ENCODE data around the gene SFTA2. TPM values are rescaled to one million over a fixed set of nuclear protein-coding genes. Genes with fewer than 3 reads are reported as not detected.
"Not testable (repeated sequence)": the region's sequence is repeated elsewhere in the genome, so short reads cannot be mapped to it uniquely, and the experiment has no call there.

Gene SFTA2
- not detected in 2 replicates for total RNA-seq
- not detected for polyA plus RNA-seq (2012)

GRCh38 chr6:30931969-30932645 lies at the start of gene SFTA2:
Gene SFTA2, minus strand, starts transcription at chr6:30932170. Its CDS starts 74 bp downstream, at chr6:30932096.
- DNase-seq (ENCODE audit: low read depth): no peak

- DNase-seq (ENCODE audit: low read depth): no peak
Measured at GRCh38 chr6:30979690-30980089, 47.7 kb upstream of the SFTA2 start.

GRCh38 chr6:30979141-30979540 lies 47.2 kb upstream of the SFTA2 start:
- DNase-seq (ENCODE audit: low read depth): no peak

- DNase-seq (ENCODE audit: low read depth): no peak
Measured at GRCh38 chr6:30974490-30975252, 42.7 kb upstream of the SFTA2 start.

- DNase-seq (ENCODE audit: low read depth): no peak
Measured at GRCh38 chr6:30972816-30973215, 40.8 kb upstream of the SFTA2 start.

GRCh38 chr6:30970946-30971345 lies 39.0 kb upstream of the SFTA2 start:
- DNase-seq (ENCODE audit: low read depth): no peak

- not testable (repeated sequence) for DNase-seq (ENCODE audit: low read depth)
Measured at GRCh38 chr6:30969171-30969570, 37.2 kb upstream of the SFTA2 start.

- no peak for DNase-seq (ENCODE audit: low read depth)
Measured at GRCh38 chr6:30966154-30966553, 34.2 kb upstream of the SFTA2 start.

- DNase-seq (ENCODE audit: low read depth): peak; percentile 54
Measured at GRCh38 chr6:30965140-30965601, 33.2 kb upstream of the SFTA2 start.

- peak; percentile 89 for DNase-seq (ENCODE audit: low read depth)
Measured at GRCh38 chr6:30964075-30964474, 32.1 kb upstream of the SFTA2 start.

GRCh38 chr6:30963641-30964040 lies 31.7 kb upstream of the SFTA2 start:
- peak; percentile 9 for DNase-seq (ENCODE audit: low read depth)

- DNase-seq (ENCODE audit: low read depth): no peak
Measured at GRCh38 chr6:30962716-30963115, 30.7 kb upstream of the SFTA2 start.

- peak; percentile 13 for DNase-seq (ENCODE audit: low read depth)
Measured at GRCh38 chr6:30960907-30961673, 29.1 kb upstream of the SFTA2 start.

GRCh38 chr6:30957716-30958115 lies 25.7 kb upstream of the SFTA2 start:
- no peak for DNase-seq (ENCODE audit: low read depth)

GRCh38 chr6:30955367-30956042 lies 23.5 kb upstream of the SFTA2 start:
- DNase-seq (ENCODE audit: low read depth): no peak

GRCh38 chr6:30954631-30955366 lies 22.8 kb upstream of the SFTA2 start:
- DNase-seq (ENCODE audit: low read depth): peak; percentile 15

GRCh38 chr6:30951907-30952469 lies 20.0 kb upstream of the SFTA2 start:
- DNase-seq (ENCODE audit: low read depth): no peak

GRCh38 chr6:30948811-30949210 lies 16.8 kb upstream of the SFTA2 start:
- no peak for DNase-seq (ENCODE audit: low read depth)

- peak; percentile 74 for DNase-seq (ENCODE audit: low read depth)
Measured at GRCh38 chr6:30947231-30947630, 15.3 kb upstream of the SFTA2 start.

- DNase-seq (ENCODE audit: low read depth): no peak
Measured at GRCh38 chr6:30945281-30945680, 13.3 kb upstream of the SFTA2 start.
